GM18870 (cell line): ENCODE results near the gene FBXO45.
"Not testable (repeated sequence)": the region's sequence is repeated elsewhere in the genome, so short reads cannot be mapped to it uniquely, and the experiment has no call there.

Experiments used
- ATAC-seq: cut with Tn5 transposase; IDR thresholded peaks from one replicate; pipeline ENCODE4 v1.9.1; 2021; ENCODE audit warnings: moderate library complexity; ENCODE audit not compliant: unreplicated experiment

Gene FBXO45, protein sequence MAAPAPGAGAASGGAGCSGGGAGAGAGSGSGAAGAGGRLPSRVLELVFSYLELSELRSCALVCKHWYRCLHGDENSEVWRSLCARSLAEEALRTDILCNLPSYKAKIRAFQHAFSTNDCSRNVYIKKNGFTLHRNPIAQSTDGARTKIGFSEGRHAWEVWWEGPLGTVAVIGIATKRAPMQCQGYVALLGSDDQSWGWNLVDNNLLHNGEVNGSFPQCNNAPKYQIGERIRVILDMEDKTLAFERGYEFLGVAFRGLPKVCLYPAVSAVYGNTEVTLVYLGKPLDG

DNA sequence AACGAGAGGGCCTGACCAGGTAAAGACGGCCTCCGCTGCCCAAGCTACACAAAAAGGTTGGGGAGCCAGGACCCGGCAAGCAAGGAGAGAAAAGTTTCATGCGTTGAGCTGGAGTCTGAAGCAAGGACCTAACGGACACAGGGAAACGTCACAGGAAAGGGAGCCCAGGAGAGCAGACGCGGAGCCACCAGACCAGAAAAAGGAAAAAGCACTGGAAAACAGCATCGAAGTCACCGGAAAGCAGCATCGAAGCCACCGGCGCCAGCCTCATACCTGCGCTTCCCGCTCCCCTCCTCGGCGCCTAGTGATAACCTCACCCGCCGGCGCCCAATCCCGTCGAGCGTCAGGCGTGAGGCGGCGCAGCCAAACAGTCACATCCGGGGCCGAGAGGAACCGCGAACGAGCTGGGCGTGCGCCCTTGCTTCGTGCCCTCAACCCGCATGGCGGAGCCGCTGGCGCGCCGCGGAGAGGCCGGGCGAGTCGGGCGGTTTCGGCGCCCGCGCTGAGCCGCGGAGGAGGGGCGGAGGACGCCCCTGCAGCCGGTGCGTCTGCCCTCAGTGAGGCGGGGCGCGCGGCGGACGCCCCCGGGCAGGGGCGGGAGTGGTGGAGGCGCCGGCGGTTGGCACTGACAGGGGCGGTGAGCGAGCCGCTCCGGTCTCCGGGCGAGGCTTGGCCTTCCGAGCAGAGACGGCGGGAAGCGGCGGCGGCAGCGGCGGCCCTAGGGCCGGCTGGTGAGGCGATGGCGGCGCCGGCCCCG lies at the start of gene FBXO45, which contains the start of gene WDR53:
Gene FBXO45, plus strand, starts transcription at position 415 of the 757 bp plus-strand sequence. Its CDS starts 325 bp downstream, at position 740.
Gene WDR53, minus strand, starts transcription at position 309 of the 757 bp plus-strand sequence. CDS start 7,079 bp downstream, outside the sequence.
- peak; percentile 89 for ATAC-seq

DNA sequence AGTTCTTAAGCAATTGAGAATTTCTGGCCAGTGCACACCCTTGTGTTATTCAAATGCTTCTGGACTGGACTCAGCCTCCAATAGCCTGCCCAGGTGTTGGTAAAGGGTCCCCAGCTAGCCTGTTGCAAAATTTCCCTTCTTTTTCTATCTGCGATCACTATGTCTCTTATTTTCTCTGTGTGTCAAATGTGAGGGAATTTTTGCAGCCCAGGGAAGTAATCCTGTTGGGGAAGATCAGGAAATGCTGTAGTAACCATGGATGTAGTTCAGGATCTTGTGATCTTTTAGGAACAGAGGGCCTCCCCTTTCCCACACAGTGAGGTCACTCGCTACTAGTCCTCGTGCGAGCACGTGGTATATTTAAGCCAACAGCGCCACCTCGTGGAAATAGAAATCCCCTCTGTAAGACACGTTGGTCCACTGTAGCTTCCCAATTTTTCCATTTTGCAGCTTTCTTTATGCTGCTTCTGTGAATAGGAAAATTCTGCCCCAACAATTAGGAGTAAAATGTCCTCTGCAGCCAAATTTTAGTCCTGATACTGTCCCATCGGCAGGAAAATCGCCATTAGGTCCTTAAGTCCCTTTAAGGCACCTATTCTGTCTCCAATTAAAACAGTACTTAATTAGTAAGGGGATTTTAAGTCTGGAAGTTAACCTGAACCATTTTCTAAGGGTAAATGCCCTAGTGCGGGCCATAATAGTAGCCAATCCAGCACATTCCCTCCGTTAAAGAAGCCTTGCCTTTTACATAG lies 49.3 kb upstream of the FBXO45 start:
- ATAC-seq: no peak

DNA sequence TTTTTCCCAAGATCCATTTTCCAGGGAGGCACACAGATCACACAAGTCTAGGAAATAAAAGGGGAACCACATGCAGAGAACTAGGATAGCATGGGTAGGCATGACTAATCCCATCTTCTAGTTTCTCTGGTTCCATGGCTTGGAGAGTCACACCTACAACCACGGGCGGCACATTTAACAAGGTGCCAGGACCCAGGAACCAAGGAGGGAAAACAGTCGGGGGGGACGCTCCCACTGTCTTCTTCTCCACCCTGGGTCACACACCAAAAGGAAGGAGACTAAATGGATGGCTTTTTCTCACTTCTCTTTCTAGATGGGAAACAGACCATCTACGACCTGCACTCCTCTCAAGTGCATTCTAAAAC lies 48.8 kb upstream of the FBXO45 start:
- ATAC-seq: no peak

DNA sequence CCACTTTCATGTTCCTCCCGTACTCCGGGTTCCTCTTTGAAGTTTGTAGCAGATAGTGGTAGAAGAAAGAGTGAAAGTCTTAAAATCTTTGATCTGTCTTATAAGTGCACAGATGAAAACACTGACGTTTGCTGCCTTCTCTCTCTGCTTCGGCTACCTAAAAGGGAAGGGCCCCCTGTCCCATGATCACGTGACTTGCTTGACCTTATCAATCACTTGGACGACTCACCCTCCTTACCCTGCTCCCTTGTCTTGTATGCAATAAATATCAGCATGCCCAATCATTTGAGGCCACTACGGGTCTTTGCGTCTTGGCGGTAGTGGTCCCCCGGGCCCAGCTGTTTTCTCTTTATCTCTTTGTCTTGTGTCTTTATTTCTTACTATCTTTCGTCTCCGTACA lies 47.2 kb upstream of the FBXO45 start:
- not testable (repeated sequence) for ATAC-seq

DNA sequence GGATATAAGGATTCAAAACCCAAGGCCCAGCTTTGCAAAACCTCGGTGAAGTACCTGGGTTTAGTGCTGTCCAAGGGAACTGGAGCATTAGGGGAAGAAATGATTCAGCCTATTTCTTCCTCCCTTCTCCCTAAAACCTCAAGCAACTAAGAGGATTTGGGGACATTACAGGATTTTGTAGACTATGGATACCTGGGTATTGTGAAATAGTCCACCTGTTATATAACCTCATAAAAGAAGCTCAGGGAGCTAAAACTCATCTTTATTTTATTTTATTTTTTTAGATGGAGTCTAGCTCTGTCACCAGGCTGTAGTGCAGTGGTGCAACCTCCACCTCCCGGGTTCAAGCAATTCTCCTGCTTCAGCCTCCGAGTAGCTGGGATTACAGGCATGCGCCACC lies 44.6 kb upstream of the FBXO45 start:
- no peak for ATAC-seq

DNA sequence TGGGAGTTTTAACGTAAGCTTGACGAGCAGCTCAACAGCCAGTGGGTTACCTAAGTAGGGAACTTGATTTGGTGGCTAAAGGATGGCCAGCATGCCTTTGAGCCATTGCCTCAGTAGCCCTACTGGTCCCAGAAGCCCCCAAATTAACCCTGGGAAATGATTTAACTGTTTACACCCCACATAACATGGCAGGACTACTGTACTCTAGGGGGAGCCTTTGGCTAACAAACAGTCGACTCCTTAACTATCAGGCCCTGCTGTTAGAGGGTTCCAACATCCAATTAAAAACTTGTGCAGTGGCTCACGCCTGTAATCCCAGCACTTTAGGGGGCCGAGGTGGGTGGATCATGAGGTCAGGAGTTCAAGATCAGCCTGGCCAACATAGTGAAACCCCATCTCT lies 43.9 kb upstream of the FBXO45 start:
- ATAC-seq: no peak

DNA sequence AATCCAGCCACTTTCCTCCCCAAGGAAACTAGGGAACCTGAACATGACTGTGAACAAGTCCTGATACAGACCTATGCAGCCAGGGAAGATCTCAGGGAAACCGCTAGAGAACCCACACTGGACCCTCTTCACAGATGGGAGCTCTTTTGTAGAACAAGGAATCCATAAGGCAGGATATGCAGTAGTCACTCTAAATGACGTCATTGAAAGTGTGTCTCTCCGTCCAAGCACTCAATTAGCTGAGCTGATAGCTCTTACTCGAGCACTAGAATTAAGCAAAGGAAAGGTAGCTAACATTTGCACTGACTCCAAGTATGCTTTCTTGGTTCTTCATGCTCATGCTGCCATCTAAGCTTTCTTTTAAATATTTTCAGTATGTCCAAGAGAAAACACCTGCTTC lies 43.3 kb upstream of the FBXO45 start:
- ATAC-seq: no peak

DNA sequence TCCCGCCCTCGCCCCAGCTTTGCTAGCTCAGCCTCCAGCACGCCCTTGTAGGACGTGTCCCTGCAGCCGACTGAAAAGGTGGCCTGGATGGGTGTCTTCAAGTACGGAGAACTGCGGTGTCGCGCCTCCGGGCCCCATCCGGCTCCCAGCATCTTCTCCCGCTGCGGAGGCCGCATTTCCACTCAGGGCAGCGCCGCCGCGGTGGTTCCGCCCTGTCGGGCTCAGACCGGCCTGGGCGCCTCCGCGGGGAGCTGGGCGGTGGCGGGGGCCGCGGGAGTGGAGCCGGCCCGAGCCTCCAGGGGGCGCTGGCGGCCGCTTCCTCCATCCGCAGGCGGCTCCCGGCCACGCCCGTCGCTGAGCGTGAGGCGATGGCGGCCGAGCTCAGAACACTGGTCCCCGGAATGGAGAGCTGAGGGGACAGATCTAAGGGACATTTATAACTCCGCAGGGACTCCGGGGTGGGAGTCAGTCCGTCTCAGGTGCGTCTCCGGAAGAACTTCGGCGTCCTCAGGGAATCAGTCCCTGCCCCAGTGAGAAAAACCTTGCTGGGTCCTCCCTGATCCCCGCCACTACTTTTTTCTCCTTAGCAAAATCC lies 39.7 kb upstream of the FBXO45 start:
- no peak for ATAC-seq

DNA sequence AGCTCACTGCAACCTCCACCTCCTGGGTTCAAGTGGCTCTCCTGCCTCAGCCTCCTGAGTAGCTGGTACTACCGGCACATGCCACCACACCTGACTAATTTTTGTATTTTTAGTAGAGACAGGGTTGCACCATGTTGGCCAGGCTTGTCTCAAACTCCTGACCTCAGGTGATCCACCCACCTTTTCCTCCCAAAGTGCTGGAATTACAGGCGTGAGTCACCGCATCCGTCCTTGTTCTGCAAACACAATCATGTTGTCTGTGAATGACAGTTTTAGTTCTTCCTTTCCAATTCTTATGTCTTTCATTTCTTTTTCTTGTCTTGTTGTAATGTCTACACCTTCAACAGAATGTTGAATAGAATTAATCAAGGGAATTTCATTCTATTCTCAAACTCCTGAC lies 37.0 kb upstream of the FBXO45 start:
- ATAC-seq: no peak

DNA sequence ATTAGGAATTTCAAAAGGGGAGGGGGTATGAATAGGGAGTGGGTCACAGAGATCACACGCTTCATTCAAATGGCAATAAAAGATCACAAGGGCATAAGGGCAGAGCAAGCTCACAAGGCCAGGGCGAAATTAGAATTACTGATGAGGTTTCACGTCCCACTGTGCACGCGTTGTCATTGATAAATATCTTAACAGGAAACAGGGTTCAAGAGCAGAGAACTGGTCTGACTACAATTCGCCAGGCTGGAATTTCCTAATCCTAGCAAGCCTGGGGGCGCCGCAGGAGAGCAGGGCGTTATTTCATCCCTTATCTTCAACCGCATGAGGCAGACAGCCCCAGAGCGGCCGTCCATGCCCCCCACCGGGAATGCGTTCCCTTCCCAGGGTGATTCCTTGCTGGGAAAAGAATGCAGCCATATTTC lies 35.2 kb upstream of the FBXO45 start:
- no peak for ATAC-seq

DNA sequence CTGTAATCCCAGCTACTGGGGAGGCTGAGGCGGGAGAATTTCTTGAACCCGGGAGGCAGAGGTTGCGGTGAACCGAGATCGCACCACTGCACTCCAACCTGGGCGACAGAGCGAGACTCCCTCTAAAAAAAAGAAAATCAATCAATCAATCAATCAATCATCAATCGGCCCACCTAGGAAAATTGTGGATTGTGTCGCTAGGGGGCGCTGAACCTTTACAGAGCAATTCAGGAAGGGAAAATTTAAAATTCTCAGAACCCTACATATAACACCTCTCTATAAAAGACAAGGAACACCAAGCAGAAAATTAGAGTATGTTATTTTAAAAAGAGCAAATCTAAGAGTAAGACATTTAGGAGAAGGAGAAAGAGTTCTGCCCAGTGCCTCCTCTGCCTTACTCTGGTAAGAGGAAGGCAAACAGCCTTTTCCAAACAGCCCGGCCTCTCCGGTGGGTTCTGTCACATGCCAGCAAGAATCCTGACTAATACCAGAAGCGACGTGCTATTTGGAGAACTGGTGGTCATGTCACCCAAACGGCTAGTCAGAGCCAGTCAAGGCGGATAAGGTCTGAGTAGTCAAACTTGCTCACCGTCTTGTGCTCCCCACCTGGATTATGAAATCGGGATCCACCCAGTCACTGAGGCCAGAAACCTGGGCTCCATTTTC lies 31.0 kb upstream of the FBXO45 start:
- ATAC-seq: no peak

DNA sequence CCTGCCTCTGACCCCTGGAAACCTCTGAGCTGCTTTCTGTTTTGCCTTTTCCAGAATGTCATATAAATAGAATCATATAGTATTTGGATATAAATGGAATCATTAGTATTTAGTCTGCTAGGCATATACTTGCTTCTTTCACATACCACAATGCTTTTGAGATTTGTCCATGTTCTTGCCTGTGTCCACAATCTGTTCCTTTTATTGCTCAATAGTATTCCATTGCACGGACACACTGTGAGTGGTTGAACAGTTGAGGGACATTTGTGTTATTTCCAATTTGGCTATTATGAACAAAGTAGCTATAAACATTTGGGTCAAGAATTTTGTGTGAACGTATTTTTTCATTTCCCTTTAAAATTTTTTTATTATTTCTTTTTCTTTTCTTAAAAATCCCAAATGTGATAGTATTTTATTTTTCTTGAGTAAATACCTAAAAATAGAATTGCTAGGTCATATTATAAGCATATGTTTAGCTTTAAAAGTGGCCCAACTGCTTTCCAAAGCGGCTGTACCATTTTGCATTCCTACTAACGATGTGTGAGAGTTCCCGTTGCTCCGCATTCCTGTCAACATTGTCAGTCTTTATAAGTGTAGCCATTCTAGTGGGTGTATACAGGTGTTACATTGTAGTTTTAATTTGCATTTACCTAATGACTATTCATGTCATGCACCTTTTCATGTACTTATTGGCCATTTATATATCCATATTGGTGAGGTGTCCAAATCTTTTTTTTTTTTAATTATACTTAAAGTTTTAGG lies 26.6 kb upstream of the FBXO45 start:
- ATAC-seq: no peak

DNA sequence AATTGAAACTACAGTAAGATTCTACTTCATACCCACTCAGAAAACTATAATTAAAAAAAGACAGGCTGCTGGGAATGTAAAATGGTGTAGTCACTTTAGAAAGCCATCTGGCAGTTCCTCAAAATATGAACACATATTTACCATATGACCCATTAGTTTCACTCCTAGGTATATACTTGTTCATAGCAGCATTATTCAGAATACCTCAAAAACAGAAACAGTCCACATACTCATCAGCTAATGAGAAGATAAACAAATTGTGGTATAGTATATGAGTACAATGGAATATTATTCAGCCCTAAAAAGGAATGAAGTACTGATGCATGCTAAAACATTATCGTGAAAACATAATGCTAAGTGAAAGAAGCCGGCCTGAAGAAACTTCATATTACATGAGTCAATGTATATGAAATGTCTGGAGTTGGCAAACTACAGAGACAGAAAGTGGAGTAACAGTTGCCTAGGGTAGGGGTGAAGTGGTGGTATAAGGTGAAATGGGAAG lies 23.9 kb upstream of the FBXO45 start:
- no peak for ATAC-seq

DNA sequence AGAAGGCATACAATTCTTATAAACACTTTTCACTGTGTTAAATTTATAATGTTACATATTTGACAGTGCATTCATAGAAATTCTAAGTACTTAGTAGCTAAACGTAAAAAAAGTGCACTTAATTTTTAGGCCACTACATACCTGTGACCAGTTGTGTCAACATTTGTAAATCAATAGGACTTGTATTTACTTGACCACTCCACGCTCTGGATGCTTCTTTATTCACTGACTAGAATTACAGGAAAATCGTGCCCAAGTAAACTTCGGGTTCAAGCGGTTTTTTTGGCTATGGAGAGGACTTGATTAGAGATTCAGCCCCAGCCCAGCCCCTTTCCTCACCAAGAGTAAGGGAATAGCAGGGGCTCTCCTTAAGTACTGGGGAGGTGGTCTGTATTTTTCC lies 21.9 kb upstream of the FBXO45 start:
- ATAC-seq: no peak

DNA sequence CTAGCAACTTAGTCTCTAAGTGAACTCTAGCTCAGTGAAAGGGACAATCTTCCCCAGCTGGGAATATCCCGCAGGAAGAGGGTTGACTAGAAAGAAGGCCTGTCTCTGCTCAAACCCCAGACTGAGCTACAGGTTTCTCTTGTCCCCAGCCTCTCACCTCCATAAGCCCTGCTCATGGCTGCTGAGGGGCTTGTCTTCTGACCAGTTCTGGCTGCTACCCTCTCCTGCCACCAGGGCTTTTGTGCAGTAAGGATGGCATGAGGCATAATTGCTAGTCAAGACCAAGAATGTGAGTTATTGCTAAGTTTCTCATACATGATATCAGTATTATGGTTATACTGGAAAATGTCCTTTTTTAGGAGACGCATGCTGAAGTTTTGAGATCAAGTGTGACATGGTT lies 21.4 kb upstream of the FBXO45 start:
- ATAC-seq: no peak

DNA sequence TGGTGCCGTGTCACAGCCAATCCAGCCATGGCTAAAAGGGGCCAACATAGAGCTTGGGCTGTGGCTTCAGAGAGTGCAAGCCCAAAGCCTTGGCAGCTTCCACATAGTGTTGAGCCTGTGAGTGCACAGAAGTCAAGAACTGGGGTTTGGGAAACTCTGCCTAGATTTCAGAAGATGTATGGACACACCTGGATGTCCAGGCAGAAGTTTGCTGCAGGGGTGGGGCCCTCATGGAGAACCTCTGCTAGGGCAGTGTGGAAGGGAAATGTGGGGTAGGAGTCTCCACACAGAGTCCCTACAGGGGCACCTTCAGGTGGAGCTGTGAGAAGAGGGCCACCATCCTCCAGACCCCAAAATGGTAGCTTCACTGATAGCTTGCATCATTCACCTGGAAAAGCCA lies 19.1 kb upstream of the FBXO45 start:
- not testable (repeated sequence) for ATAC-seq

DNA sequence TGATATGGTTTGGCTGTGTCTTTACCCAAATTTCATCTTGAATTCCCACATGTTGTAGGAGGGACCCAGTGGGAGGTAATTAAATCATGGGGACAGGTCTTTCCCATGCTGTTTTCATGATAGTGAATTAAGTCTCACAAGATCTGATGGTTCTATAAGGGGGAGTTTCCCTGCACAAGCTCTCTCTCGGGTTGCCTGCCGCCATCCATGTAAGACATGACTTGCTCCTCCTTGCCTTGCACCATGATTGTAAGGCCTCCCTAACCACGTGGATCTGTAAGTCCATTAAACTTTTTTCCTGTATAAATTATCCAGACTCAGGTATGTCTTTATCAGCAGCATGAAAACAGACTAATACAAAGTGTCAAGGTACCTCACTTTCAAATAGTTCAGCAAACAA lies 18.3 kb upstream of the FBXO45 start:
- ATAC-seq: not testable (repeated sequence)

DNA sequence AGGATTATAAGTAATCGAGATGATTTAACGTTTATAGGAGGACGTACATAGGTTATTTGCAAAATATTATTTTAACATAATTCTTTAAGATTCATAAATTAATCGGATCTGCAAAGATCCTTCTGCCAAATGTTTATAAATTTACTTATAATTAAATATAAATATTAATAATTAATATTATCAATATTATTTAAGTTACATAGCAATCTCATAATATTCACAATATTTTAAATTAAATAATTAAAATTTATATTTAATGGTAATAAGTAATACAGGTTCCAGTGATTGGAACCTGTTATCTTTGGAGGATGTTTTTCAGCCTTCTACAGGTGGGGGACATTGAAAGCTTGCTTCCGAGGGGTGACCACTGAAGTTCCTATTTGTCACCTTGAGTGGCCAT lies 16.2 kb upstream of the FBXO45 start:
- no peak for ATAC-seq

DNA sequence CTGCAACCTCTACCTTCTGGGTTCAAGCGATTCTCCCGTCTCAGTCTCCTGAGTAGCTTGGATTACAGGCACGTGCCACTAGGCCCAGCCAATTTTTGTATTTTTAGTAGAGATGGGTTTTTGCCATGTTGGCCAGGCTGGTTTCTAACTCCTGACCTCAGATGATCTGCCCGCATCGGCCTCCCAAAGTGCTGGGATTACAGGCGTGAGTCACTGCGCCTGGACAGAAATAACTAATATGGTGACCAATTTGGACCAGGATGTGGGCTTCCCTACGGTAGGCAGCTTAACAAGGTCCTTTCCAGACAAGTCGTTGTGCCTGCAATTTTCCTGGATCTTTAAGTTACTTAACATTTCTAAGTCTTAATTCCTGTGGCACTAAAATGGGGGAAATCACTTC lies 14.9 kb upstream of the FBXO45 start:
- no peak for ATAC-seq

DNA sequence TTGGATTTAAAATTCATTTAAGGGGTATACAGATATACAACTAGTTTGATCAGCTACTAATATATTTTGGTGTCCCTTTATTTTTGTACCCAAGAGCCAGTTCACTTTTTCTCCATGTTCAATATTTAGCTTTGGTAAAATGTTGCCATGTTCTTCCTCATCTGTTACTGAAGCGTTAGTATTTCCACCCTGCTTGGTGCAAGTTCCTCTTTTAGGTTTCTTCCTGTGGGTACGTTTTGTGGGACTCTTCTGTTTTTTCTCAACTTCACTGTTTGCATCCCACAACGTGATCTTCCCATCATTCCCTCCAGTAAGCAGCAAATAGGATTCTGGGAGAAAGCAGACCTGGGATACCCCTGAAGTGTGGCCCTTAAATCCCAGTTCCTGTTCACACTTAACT lies 14.3 kb upstream of the FBXO45 start:
- no peak for ATAC-seq
